B cell (primary cell): ENCODE measurements around the gene TSPAN9. TPM values are rescaled to one million over a fixed set of nuclear protein-coding genes. Genes with fewer than 3 reads are reported as not detected.

Experiments used
- ATAC-seq: fragments of 200-7000 bp; cut with Tn5 transposase; one replicate; pipeline ENCODE4 v1.10.0; 2021; ENCODE audit warnings: low read depth, mild to moderate bottlenecking, moderate number of reproducible peaks, moderate library complexity
- CTCF ChIA-PET: fragments of 350-600 bp; sonication (Branson Sonifier 250); formaldehyde crosslinking; loops from one replicate; lab custom pipeline; 2021; ENCODE audit warnings: antibody characterized with exemption, inconsistent platforms; lab: Charles Lee
- POLR2A ChIA-PET: fragments of 350-600 bp; sonication (Branson Sonifier 250); formaldehyde crosslinking; loops from one replicate; lab custom pipeline; 2021; ENCODE audit warnings: antibody characterized with exemption; lab: Charles Lee
- DNase-seq: peaks from one replicate; pipeline ENCODE4 v3.0.0; 2013
- H2AFZ ChIP-seq: 2 replicates; pipeline ENCODE4 v1.6.1; 2012; ENCODE audit warnings: mild to moderate bottlenecking, low read depth, low read length; ENCODE audit not compliant: insufficient read depth, poor library complexity, severe bottlenecking
- H3K27ac ChIP-seq, 2 donors: 1 replicate in 1 of 2; 2 replicates in 1 of 2; pipeline ENCODE4 v1.5.1; 2012 to 2013; ENCODE audit warnings: low read length in 2 of 2, mild to moderate bottlenecking in 2 of 2, moderate library complexity in 1 of 2
- H3K27me3 ChIP-seq, 4 experiments: fragments of 200-600 bp in 1 of 4; sonication (generic) in 1 of 4; replicated peaks in 1 of 4; 1 replicate in 2 of 4; 2 replicates in 2 of 4; pipeline versions ENCODE4 v1.6.1 to v1.7.0; 2013 to 2016; ENCODE audit warnings: low read length in 3 of 4, mild to moderate bottlenecking in 2 of 4, mixed read lengths in 1 of 4, moderate library complexity in 1 of 4; ENCODE audit not compliant: insufficient read depth in 4 of 4, control insufficient read depth in 3 of 4; ENCODE audit errors: control extremely low read depth in 1 of 4
- H3K36me3 ChIP-seq, 2 experiments: replicated peaks in 1 of 2; 1 replicate in 1 of 2; 2 replicates in 1 of 2; pipeline versions ENCODE4 v1.6.1 to v1.7.1; 2013; ENCODE audit warnings: low read length in 1 of 2; ENCODE audit not compliant: insufficient read depth in 2 of 2, control insufficient read depth in 1 of 2; ENCODE audit errors: control extremely low read depth in 1 of 2, extremely low read depth in 1 of 2
- H3K4me1 ChIP-seq, 2 donors: fragments of 200-600 bp in 1 of 2; sonication (generic) in 1 of 2; 1 replicate in 1 of 2; 2 replicates in 1 of 2; pipeline versions ENCODE4 v1.5.1 to v1.6.1; 2013 to 2017; ENCODE audit warnings: low read length in 2 of 2; ENCODE audit not compliant: control insufficient read depth in 2 of 2, insufficient read depth in 2 of 2
- H3K4me2 ChIP-seq: replicated peaks from 2 replicates; pipeline ENCODE3; 2012; ENCODE audit warnings: mild to moderate bottlenecking, low read depth, low read length; ENCODE audit not compliant: poor library complexity, severe bottlenecking
- H3K4me3 ChIP-seq, 5 experiments: fragments of 200-600 bp in 1 of 5; sonication (generic) in 1 of 5; 1 replicate in 3 of 5; 2 replicates in 2 of 5; pipeline versions ENCODE4 v1.5.1 to v1.7.0; 2011 to 2016; ENCODE audit warnings: low read length in 4 of 5, mild to moderate bottlenecking in 4 of 5, low read depth in 2 of 5, control low read depth in 1 of 5, moderate library complexity in 1 of 5; ENCODE audit not compliant: insufficient read depth in 1 of 5; ENCODE audit errors: control extremely low read depth in 1 of 5, extremely low read depth in 1 of 5
- H3K79me2 ChIP-seq: fragments of 200-600 bp; sonication (generic); one replicate; pipeline ENCODE4 v1.6.0; 2016; ENCODE audit warnings: low read length; ENCODE audit not compliant: control insufficient read depth, insufficient read depth
- H3K9ac ChIP-seq: fragments of 200-600 bp; sonication (generic); 2 replicates; pipeline ENCODE4 v1.6.1; 2017; ENCODE audit warnings: mild to moderate bottlenecking, low read length, moderate library complexity
- H3K9me3 ChIP-seq, 3 donors: one replicate each; pipeline versions ENCODE4 v1.6.1 to v1.7.1; 2013; ENCODE audit warnings: low read length in 2 of 3; ENCODE audit not compliant: control insufficient read depth in 2 of 3, insufficient read depth in 1 of 3; ENCODE audit errors: control extremely low read depth in 1 of 3
- H4K20me1 ChIP-seq: 2 replicates; pipeline ENCODE4 v1.6.0; 2012; ENCODE audit warnings: mild to moderate bottlenecking, low read length; ENCODE audit not compliant: insufficient read depth, control insufficient read depth, poor library complexity, severe bottlenecking
- H3K27ac Mint-ChIP-seq: one replicate; pipeline ENCODE4 v1.8.0; 2021; ENCODE audit warnings: mixed read lengths
- H3K27me3 Mint-ChIP-seq: one replicate; pipeline ENCODE4 v1.8.0; 2021; ENCODE audit warnings: mixed read lengths
- H3K4me1 Mint-ChIP-seq: one replicate; pipeline ENCODE4 v1.8.0; 2021; ENCODE audit warnings: mixed read lengths
- H3K4me3 Mint-ChIP-seq: one replicate; pipeline ENCODE4 v1.8.0; 2021; ENCODE audit warnings: mixed read lengths
- H3K9me3 Mint-ChIP-seq: one replicate; pipeline ENCODE4 v1.8.0; 2022; ENCODE audit warnings: mixed read lengths; ENCODE audit not compliant: insufficient read depth
- CTCF ChIP-seq: fragments of 200-600 bp; IDR thresholded peaks from one replicate; pipeline ENCODE4 v1.8.0; 2022; ENCODE audit warnings: antibody characterized with exemption, mild to moderate bottlenecking
- EZH2 ChIP-seq: IDR thresholded peaks from 2 replicates; pipeline ENCODE4 v1.6.1; 2012; ENCODE audit warnings: borderline replicate concordance, low read depth, mild to moderate bottlenecking, moderate library complexity, low read length; ENCODE audit not compliant: insufficient read depth, poor library complexity, severe bottlenecking
- WGBS: methylation state at CpG from one replicate; pipeline ENCODE4 v1.1.5; 2013; ENCODE audit warnings: missing lambda C conversion rate; ENCODE audit not compliant: insufficient coverage; 5-methylcytosine and 5-hydroxymethylcytosine counted together
- intact Hi-C: fragments of 100-400 bp; cut with micrococcal nuclease; formaldehyde crosslinking; loops from one replicate; pipeline ENCODE4 v1.10.0; 2022
- polyA plus RNA-seq: library from polyadenylated mRNA; depleted of rRNA; stranded (reverse); fragments of >200 nt; gene quantifications from 2 replicates; pipeline ENCODE4 v1.2.3, GENCODE V29; 2012
- total RNA-seq, 2 donors: library from RNA; stranded (reverse); fragments of 120-200 nt in 1 of 2; gene quantifications; 1 replicate in 1 of 2; 2 replicates in 1 of 2; pipeline versions ENCODE4 v1.2.3 to v1.2.4, GENCODE V29; 2013 to 2022

The TSPAN9 gene
- total and polyA plus RNA-seq, 2 donors (not counting 1 experiment from before 2014, with no cell fraction given) = 0.15 to 0.37 TPM

- Mint-ChIP-seq H3K4me3 (no peak overlapping the region), H3K27me3 (peaks cover 56% of the 10 kb centered on the region), H3K9me3 (no peaks in the 10 kb centered on the region), H3K27ac (no peak overlapping the region), H3K4me1 (peaks cover 3% of the 10 kb centered on the region)
- H3K9ac ChIP-seq = no peak overlapping the region
- H3K36me3 ChIP-seq = no peaks in the 10 kb centered on the region
- H3K9me3 ChIP-seq = no peaks in the 10 kb centered on the region
- H4K20me1 ChIP-seq = no peaks in the 10 kb centered on the region
- H3K4me3 ChIP-seq = no peak overlapping the region
- WGBS = 96% methylated on average over 10 of the region's 10 CpGs
- peaks cover 0 to 11% (median 0%) of the 10 kb centered on the region in 4 experiments for H3K27me3 ChIP-seq
- ChIA-PET CTCF (no interaction called here), POLR2A (no interaction called here)
- intact Hi-C loops = no loop called here
- no peak overlapping the region for H2AFZ ChIP-seq
- H3K4me1 ChIP-seq = peaks cover 0 to 2% of the 10 kb centered on the region in 2 donors
- no peak for TF ChIP-seq CTCF
- no peak for TF ChIP-seq EZH2
- no peaks in the 10 kb centered on the region for H3K79me2 ChIP-seq
- DNase-seq (no peak), ATAC-seq (no peak)
- H3K4me2 ChIP-seq = no peak overlapping the region
- H3K27ac ChIP-seq = no peak overlapping the region
Observed at GRCh38 chr12:3192221-3192620, 115.0 kb downstream of the TSPAN9 start.

GRCh38 chr12:3193131-3193530 lies 116.0 kb downstream of the TSPAN9 start:
- intact Hi-C loops = no loop called here
- ChIA-PET POLR2A (no interaction called here), CTCF (interaction anchor here (0.7 kb wide), 1 partner anchor 9 kb away, joined by 3 read pairs; no protein-coding TSS in a partner anchor)
- no peak for DNase-seq
- no peak overlapping the region for H3K27ac ChIP-seq
- ATAC-seq = no peak
- Mint-ChIP-seq H3K9me3 (no peaks in the 10 kb centered on the region), H3K4me3 (no peak overlapping the region), H3K27me3 (peaks cover 59% of the 10 kb centered on the region), H3K27ac (peak overlapping the region; percentile 37), H3K4me1 (peaks cover 1% of the 10 kb centered on the region)
- H3K4me1 ChIP-seq = no peaks in the 10 kb centered on the region
- H2AFZ ChIP-seq = no peak overlapping the region
- H3K9me3 ChIP-seq = no peaks in the 10 kb centered on the region
- H3K4me2 ChIP-seq = no peak overlapping the region
- no peak overlapping the region for H3K4me3 ChIP-seq
- H3K79me2 ChIP-seq = no peaks in the 10 kb centered on the region
- TF ChIP-seq CTCF = no peak
- no peak for TF ChIP-seq EZH2
- no peaks in the 10 kb centered on the region for H4K20me1 ChIP-seq
- no peaks in the 10 kb centered on the region for H3K36me3 ChIP-seq
- WGBS = 93% methylated on average over 7 of the region's 7 CpGs
- peaks cover 0 to 12% (median 0%) of the 10 kb centered on the region in 4 experiments for H3K27me3 ChIP-seq
- no peak overlapping the region for H3K9ac ChIP-seq
